GM23338 (cell line): ENCODE measurements around the gene STRBP.

ENCODE experiments used
- CREB1 ChIP-seq: fragments of 250-450 bp; sonication (Bioruptor Pico); IDR thresholded peaks from 2 replicates; pipeline ENCODE4 v1.5.0; 2020; ENCODE audit warnings: low read depth, mild to moderate bottlenecking, moderate library complexity
- EZH2 ChIP-seq: fragments of 200-600 bp; sonication (generic); IDR thresholded peaks from one replicate; pipeline ENCODE4 v1.8.0; 2017; ENCODE audit warnings: antibody characterized with exemption, mild to moderate bottlenecking, low read depth; ENCODE audit not compliant: unreplicated experiment
- EZH2phosphoT487 ChIP-seq: fragments of 200-600 bp; sonication (generic); IDR thresholded peaks from one replicate; pipeline ENCODE4 v1.8.1; 2018; ENCODE audit warnings: antibody characterized with exemption; ENCODE audit not compliant: unreplicated experiment
- JUNB ChIP-seq: IDR thresholded peaks from one replicate; pipeline ENCODE4 v1.6.1; 2016; ENCODE audit warnings: antibody characterized with exemption; ENCODE audit not compliant: unreplicated experiment
- ZNF331 ChIP-seq: fragments of 250-450 bp; sonication (Bioruptor Pico); IDR thresholded peaks from 2 replicates; pipeline ENCODE4 v1.5.0; 2020; ENCODE audit warnings: low read depth, mild to moderate bottlenecking, moderate library complexity
- TF ChIP-seq, protein P1 (sequence below), 2 experiments: fragments of 200-600 bp in 1 of 2; sonication (generic) in 1 of 2; conservative IDR thresholded peaks; 2 replicates each; pipeline versions ENCODE4 v1.5.1 to v1.6.1; 2016 to 2017; ENCODE audit warnings: antibody characterized with exemption in 2 of 2, low read depth in 2 of 2, mild to moderate bottlenecking in 2 of 2, moderate library complexity in 1 of 2
- TF ChIP-seq, protein P2 (sequence below): IDR thresholded peaks from 2 replicates; pipeline ENCODE4 v1.6.1; 2016; ENCODE audit warnings: antibody characterized with exemption

DNA sequence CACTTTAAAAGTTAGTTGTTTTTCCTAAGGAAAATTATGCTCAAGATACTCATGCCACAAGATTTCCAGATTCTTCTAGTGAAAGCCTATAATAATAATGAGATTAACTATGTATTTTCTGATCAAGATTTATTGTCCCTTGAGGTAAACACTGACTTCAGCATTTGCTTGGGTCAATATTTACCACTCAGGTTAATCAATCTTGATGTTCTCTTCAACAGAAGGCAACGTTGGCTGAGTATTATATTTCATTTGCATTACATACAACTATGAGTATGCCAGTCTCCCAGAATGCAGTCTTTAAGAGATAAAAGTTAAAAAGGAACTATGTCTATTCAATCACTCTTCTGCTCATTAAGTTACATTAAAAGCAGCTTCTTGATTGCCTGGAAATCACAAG, 119.3 kb downstream of the STRBP start:
- TF ChIP-seq, protein P1, sequence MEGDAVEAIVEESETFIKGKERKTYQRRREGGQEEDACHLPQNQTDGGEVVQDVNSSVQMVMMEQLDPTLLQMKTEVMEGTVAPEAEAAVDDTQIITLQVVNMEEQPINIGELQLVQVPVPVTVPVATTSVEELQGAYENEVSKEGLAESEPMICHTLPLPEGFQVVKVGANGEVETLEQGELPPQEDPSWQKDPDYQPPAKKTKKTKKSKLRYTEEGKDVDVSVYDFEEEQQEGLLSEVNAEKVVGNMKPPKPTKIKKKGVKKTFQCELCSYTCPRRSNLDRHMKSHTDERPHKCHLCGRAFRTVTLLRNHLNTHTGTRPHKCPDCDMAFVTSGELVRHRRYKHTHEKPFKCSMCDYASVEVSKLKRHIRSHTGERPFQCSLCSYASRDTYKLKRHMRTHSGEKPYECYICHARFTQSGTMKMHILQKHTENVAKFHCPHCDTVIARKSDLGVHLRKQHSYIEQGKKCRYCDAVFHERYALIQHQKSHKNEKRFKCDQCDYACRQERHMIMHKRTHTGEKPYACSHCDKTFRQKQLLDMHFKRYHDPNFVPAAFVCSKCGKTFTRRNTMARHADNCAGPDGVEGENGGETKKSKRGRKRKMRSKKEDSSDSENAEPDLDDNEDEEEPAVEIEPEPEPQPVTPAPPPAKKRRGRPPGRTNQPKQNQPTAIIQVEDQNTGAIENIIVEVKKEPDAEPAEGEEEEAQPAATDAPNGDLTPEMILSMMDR (conservative IDR thresholded peaks at IDR 0.05; ENCODE audit: low read depth in 2 of 2), result no peak
- TF ChIP-seq EZH2 (no peak), EZH2phosphoT487 (no peak), CREB1 (CRISPR knock-in tag) (no peak), JUNB (no peak), ZNF331 (CRISPR knock-in tag) (no peak)
- TF ChIP-seq, protein P2, sequence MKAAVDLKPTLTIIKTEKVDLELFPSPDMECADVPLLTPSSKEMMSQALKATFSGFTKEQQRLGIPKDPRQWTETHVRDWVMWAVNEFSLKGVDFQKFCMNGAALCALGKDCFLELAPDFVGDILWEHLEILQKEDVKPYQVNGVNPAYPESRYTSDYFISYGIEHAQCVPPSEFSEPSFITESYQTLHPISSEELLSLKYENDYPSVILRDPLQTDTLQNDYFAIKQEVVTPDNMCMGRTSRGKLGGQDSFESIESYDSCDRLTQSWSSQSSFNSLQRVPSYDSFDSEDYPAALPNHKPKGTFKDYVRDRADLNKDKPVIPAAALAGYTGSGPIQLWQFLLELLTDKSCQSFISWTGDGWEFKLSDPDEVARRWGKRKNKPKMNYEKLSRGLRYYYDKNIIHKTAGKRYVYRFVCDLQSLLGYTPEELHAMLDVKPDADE, result no peak
